H9 (cell line): Measurements from ENCODE around the gene PTEN. TPM values are rescaled to one million over a fixed set of nuclear protein-coding genes. Genes with fewer than 3 reads are reported as not detected.

Experiments
- DNase-seq: peaks from one replicate; pipeline ENCODE4 v3.0.0-alpha.2; 2017
- H2AFZ ChIP-seq: one replicate; pipeline ENCODE4 v1.6.1; 2013; ENCODE audit warnings: mild to moderate bottlenecking, low read length, control low read depth, moderate library complexity
- H2AK5ac ChIP-seq: 2 replicates; pipeline ENCODE4 v1.6.1; 2013; ENCODE audit warnings: low read length, control low read depth, mixed read lengths; ENCODE audit not compliant: insufficient read length
- H2BK120ac ChIP-seq: one replicate; pipeline ENCODE4 v1.6.1; 2013; ENCODE audit warnings: low read depth, mild to moderate bottlenecking, low read length, control low read depth, inconsistent platforms; ENCODE audit not compliant: poor library complexity, severe bottlenecking
- H2BK12ac ChIP-seq: 2 replicates; pipeline ENCODE4 v1.6.1; 2013; ENCODE audit warnings: low read length, control low read depth, mixed read lengths, low read depth; ENCODE audit not compliant: insufficient read length
- H2BK15ac ChIP-seq: 2 replicates; pipeline ENCODE4 v1.6.1; 2013; ENCODE audit warnings: low read depth, low read length, control low read depth
- H2BK20ac ChIP-seq: one replicate; pipeline ENCODE4 v1.6.1; 2013; ENCODE audit warnings: low read depth, mild to moderate bottlenecking, low read length, control low read depth, inconsistent platforms; ENCODE audit not compliant: poor library complexity, severe bottlenecking
- H2BK5ac ChIP-seq: 2 replicates; pipeline ENCODE4 v1.6.1; 2013; ENCODE audit warnings: low read length, control low read depth, mixed read lengths; ENCODE audit not compliant: insufficient read length
- H3K14ac ChIP-seq: 2 replicates; pipeline ENCODE4 v1.6.1; 2013; ENCODE audit warnings: low read length, control low read depth; ENCODE audit not compliant: insufficient read depth
- H3K18ac ChIP-seq: 2 replicates; pipeline ENCODE4 v1.6.1; 2013; ENCODE audit warnings: low read depth, mild to moderate bottlenecking, mixed read lengths, low read length, control low read depth; ENCODE audit not compliant: insufficient read length
- H3K23ac ChIP-seq: 2 replicates; pipeline ENCODE4 v1.6.1; 2013; ENCODE audit warnings: low read length, control low read depth, mixed read lengths, low read depth; ENCODE audit not compliant: insufficient read length
- H3K23me2 ChIP-seq: 2 replicates; pipeline ENCODE4 v1.6.1; 2013; ENCODE audit warnings: low read depth, mild to moderate bottlenecking, mixed read lengths, low read length, control low read depth; ENCODE audit not compliant: insufficient read length, poor library complexity, severe bottlenecking
- H3K27ac ChIP-seq: 2 replicates; pipeline ENCODE4 v1.5.1; 2013; ENCODE audit warnings: low read length, control low read depth, mixed read lengths, low read depth; ENCODE audit not compliant: insufficient read length
- H3K27me3 ChIP-seq: 2 replicates; pipeline ENCODE4 v1.6.1; 2013; ENCODE audit warnings: low read length, control low read depth, inconsistent platforms; ENCODE audit not compliant: insufficient read depth
- H3K4ac ChIP-seq: 2 replicates; pipeline ENCODE4 v1.6.1; 2013; ENCODE audit warnings: low read depth, mild to moderate bottlenecking, control low read depth, inconsistent platforms, low read length, moderate library complexity
- H3K4me1 ChIP-seq: 2 replicates; pipeline ENCODE4 v1.6.1; 2013; ENCODE audit warnings: low read length, control low read depth, inconsistent platforms; ENCODE audit not compliant: insufficient read depth
- H3K4me2 ChIP-seq: 2 replicates; pipeline ENCODE4 v1.6.1; 2013; ENCODE audit warnings: low read length, control low read depth, mixed read lengths; ENCODE audit not compliant: insufficient read length, insufficient read depth
- H3K56ac ChIP-seq: 2 replicates; pipeline ENCODE4 v1.6.1; 2013; ENCODE audit warnings: low read depth, mild to moderate bottlenecking, mixed read lengths, low read length, control low read depth; ENCODE audit not compliant: insufficient read length
- H3K79me1 ChIP-seq: 2 replicates; pipeline ENCODE4 v1.6.1; 2013; ENCODE audit warnings: low read depth, mild to moderate bottlenecking, moderate library complexity, low read length, control low read depth, inconsistent platforms; ENCODE audit not compliant: insufficient read depth, poor library complexity, severe bottlenecking
- H3K79me2 ChIP-seq: 2 replicates; pipeline ENCODE4 v1.6.1; 2013; ENCODE audit warnings: low read length, control low read depth, inconsistent platforms; ENCODE audit not compliant: insufficient read depth
- H3K9ac ChIP-seq: 2 replicates; pipeline ENCODE4 v1.6.1; 2013; ENCODE audit warnings: low read length, control low read depth, mixed read lengths; ENCODE audit not compliant: insufficient read length; ENCODE audit errors: extremely low read depth
- H3K9me3 ChIP-seq: one replicate; pipeline ENCODE4 v1.6.1; 2013; ENCODE audit warnings: low read depth, low read length, inconsistent platforms; ENCODE audit not compliant: control insufficient read depth
- H3T11ph ChIP-seq: one replicate; pipeline ENCODE4 v1.6.1; 2013; ENCODE audit warnings: mild to moderate bottlenecking, low read length, control low read depth, inconsistent platforms
- H4K20me1 ChIP-seq: one replicate; pipeline ENCODE4 v1.6.1; 2013; ENCODE audit not compliant: control insufficient read depth, insufficient read length, insufficient read depth
- H4K5ac ChIP-seq: 2 replicates; pipeline ENCODE4 v1.6.1; 2013; ENCODE audit warnings: low read depth, mild to moderate bottlenecking, mixed read lengths, low read length, control low read depth; ENCODE audit not compliant: insufficient read length
- H4K8ac ChIP-seq: replicated peaks from 2 replicates; pipeline ENCODE4 v1.6.1; 2013; ENCODE audit warnings: low read length, control low read depth, mixed read lengths, low read depth; ENCODE audit not compliant: insufficient read length
- H4K91ac ChIP-seq: 2 replicates; pipeline ENCODE4 v1.6.1; 2013; ENCODE audit warnings: low read depth, mild to moderate bottlenecking, moderate library complexity, mixed read lengths, low read length, control low read depth; ENCODE audit not compliant: insufficient read length
- H3K27ac Mint-ChIP-seq, 3 experiments: 2 replicates in 2 of 3; 3 replicates in 1 of 3; pipeline ENCODE4 v1.8.0; 2020 to 2021; ENCODE audit warnings: mixed read lengths in 3 of 3, mild to moderate bottlenecking in 1 of 3, moderate library complexity in 1 of 3
- H3K27me3 Mint-ChIP-seq: 2 replicates; pipeline ENCODE4 v1.8.0; 2021; ENCODE audit warnings: low read depth, mild to moderate bottlenecking, moderate library complexity, mixed read lengths
- H3K36me3 Mint-ChIP-seq, 3 experiments: 2 replicates in 2 of 3; 3 replicates in 1 of 3; pipeline ENCODE4 v1.8.0; 2020 to 2021; ENCODE audit warnings: low read depth in 3 of 3, mixed read lengths in 3 of 3; ENCODE audit not compliant: insufficient read depth in 1 of 3
- H3K4me1 Mint-ChIP-seq, 2 experiments: 2 replicates each; pipeline ENCODE4 v1.8.0; 2020; ENCODE audit warnings: mixed read lengths in 2 of 2
- H3K4me3 Mint-ChIP-seq, 2 experiments: 2 replicates in 1 of 2; 3 replicates in 1 of 2; pipeline ENCODE4 v1.8.0; 2020 to 2021; ENCODE audit warnings: mild to moderate bottlenecking in 2 of 2, mixed read lengths in 2 of 2, moderate library complexity in 1 of 2
- H3K9me3 Mint-ChIP-seq, 2 experiments: 2 replicates in 1 of 2; 3 replicates in 1 of 2; pipeline ENCODE4 v1.8.0; 2020; ENCODE audit warnings: mild to moderate bottlenecking in 2 of 2, mixed read lengths in 2 of 2, moderate library complexity in 1 of 2
- WGBS: extraction: QIAGEN DNeasy Blood & Tissue Kit; methylation state at CpG from one replicate; pipeline ENCODE4 v1.1.7; 2013; ENCODE audit warnings: missing lambda C conversion rate, low lambda C conversion rate, mixed read lengths; ENCODE audit not compliant: insufficient read length; ENCODE audit errors: extremely low coverage; 5-methylcytosine and 5-hydroxymethylcytosine counted together
- total RNA-seq: library from RNA; stranded (reverse); gene quantifications from 2 replicates; pipeline ENCODE4 v1.2.1, GENCODE V29; 2021
- TF ChIP-seq, protein P1 (sequence below): fragments of 200-600 bp; sonication (generic); conservative IDR thresholded peaks from 3 replicates; pipeline ENCODE4 v1.8.0; 2021; ENCODE audit warnings: antibody characterized with exemption, mild to moderate bottlenecking

PTEN gene
- total RNA-seq, 1 experiment from 2014 or later, result 52.8 TPM

DNA sequence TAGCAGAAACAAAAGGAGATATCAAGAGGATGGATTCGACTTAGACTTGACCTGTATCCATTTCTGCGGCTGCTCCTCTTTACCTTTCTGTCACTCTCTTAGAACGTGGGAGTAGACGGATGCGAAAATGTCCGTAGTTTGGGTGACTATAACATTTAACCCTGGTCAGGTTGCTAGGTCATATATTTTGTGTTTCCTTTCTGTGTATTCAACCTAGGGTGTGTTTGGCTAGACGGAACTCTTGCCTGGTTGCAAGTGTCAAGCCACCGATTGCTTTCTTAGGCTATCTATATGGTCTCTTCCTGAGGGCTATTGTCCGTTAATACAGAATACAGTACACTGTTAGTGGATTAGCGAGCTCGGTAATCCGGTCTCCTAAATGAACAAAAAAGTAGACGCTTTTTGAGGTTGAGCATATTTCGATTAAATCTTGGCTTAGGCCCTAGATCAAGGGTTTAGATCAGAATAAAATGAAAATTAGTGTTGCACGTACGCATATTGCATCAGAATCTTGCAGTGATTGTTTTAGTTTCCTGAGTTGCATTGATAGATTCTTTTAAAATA lies 1.2 kb downstream of the PTEN start:
- no peaks in the 10 kb centered on the region for H4K20me1 ChIP-seq
- no peak overlapping the region for H3K18ac ChIP-seq
- Mint-ChIP-seq H3K4me1 (peaks cover 41 to 43% of the 10 kb centered on the region in 2 experiments), H3K27ac (peak overlapping the region in 2 of 3 experiments; percentile 56 to 77; a peak in 3 of 7 replicates), H3K9me3 (no peaks in the 10 kb centered on the region; a peak in 1 of 5 replicates), H3K36me3 (peaks cover 0 to 6% (median 5%) of the 10 kb centered on the region in 3 experiments; a peak in 5 of 7 replicates), H3K4me3 (peak overlapping the region; percentile 97 to 98), H3K27me3 (peaks cover 8% of the 10 kb centered on the region; the same call in 1 of the 2 replicates)
- no peaks in the 10 kb centered on the region for H3K27me3 ChIP-seq
- H3K4me1 ChIP-seq, result no peaks in the 10 kb centered on the region
- TF ChIP-seq, protein P1, sequence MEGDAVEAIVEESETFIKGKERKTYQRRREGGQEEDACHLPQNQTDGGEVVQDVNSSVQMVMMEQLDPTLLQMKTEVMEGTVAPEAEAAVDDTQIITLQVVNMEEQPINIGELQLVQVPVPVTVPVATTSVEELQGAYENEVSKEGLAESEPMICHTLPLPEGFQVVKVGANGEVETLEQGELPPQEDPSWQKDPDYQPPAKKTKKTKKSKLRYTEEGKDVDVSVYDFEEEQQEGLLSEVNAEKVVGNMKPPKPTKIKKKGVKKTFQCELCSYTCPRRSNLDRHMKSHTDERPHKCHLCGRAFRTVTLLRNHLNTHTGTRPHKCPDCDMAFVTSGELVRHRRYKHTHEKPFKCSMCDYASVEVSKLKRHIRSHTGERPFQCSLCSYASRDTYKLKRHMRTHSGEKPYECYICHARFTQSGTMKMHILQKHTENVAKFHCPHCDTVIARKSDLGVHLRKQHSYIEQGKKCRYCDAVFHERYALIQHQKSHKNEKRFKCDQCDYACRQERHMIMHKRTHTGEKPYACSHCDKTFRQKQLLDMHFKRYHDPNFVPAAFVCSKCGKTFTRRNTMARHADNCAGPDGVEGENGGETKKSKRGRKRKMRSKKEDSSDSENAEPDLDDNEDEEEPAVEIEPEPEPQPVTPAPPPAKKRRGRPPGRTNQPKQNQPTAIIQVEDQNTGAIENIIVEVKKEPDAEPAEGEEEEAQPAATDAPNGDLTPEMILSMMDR, result no peak
- no peak overlapping the region for H2BK15ac ChIP-seq
- no peak overlapping the region for H2BK12ac ChIP-seq
- H3K23ac ChIP-seq, result no peak overlapping the region
- no peak for DNase-seq
- no CpG with 5 or more reads among the region's 16 CpGs for WGBS
- H2BK5ac ChIP-seq, result no peak overlapping the region
- no peak overlapping the region for H2BK20ac ChIP-seq
- H3K4me2 ChIP-seq, result peak overlapping the region; percentile 96
- no peaks in the 10 kb centered on the region for H3K9me3 ChIP-seq
- H4K91ac ChIP-seq, result no peak overlapping the region
- H3K9ac ChIP-seq, result peak overlapping the region; percentile 86
- H3K14ac ChIP-seq, result no peak overlapping the region
- no peak overlapping the region for H2BK120ac ChIP-seq
- H2AFZ ChIP-seq, result no peak overlapping the region
- no peak overlapping the region for H4K8ac ChIP-seq
- no peak overlapping the region for H4K5ac ChIP-seq
- H3K27ac ChIP-seq, result no peak overlapping the region
- H3K79me2 ChIP-seq, result peaks cover 24% of the 10 kb centered on the region; the same call in 1 of the 2 replicates
- H3K56ac ChIP-seq, result no peak overlapping the region
- no peaks in the 10 kb centered on the region for H3K79me1 ChIP-seq
- H2AK5ac ChIP-seq, result no peak overlapping the region
- peaks cover 17% of the 10 kb centered on the region for H3K23me2 ChIP-seq
- no peak overlapping the region for H3K4ac ChIP-seq
- H3T11ph ChIP-seq, result no peak overlapping the region
